AG04450 (cell line): ENCODE results near the gene RAPGEF1. TPM values are rescaled to one million over a fixed set of nuclear protein-coding genes. Genes with fewer than 3 reads are reported as not detected.

Source experiments
- CTCF ChIA-PET: fragments of 300-600, 350-600 bp; formaldehyde crosslinking; extraction: SDS; loops from one replicate; lab custom pipeline; 2022; ENCODE audit warnings: antibody characterized with exemption, inconsistent platforms; lab: Charles Lee
- POLR2A ChIA-PET: fragments of 350-600 bp; formaldehyde crosslinking; extraction: SDS; loops from one replicate; lab custom pipeline; 2021; ENCODE audit warnings: antibody characterized with exemption, inconsistent platforms; lab: Yijun Ruan, JAX
- DNase-seq: peaks from one replicate; pipeline ENCODE4 v3.0.0-alpha.2; 2011; ENCODE audit warnings: low read depth, low spot score
- H3K27ac ChIP-seq: one replicate; pipeline ENCODE4 v1.5.1; 2012; ENCODE audit warnings: low read depth, low read length, control low read depth
- H3K27me3 ChIP-seq: one replicate; pipeline ENCODE4 v1.6.0; 2012; ENCODE audit warnings: low read length; ENCODE audit not compliant: control insufficient read depth, insufficient read depth
- H3K4me3 ChIP-seq: 2 replicates; pipeline ENCODE4 v1.5.1; 2011; ENCODE audit warnings: mild to moderate bottlenecking, low read depth, low read length, control low read depth
- H3K9me3 ChIP-seq: 2 replicates; pipeline ENCODE4 v1.5.1; 2012; ENCODE audit warnings: low read length; ENCODE audit not compliant: control insufficient read depth, insufficient read depth
- CTCF ChIP-seq: IDR thresholded peaks from 2 replicates; pipeline ENCODE4 v1.5.1; 2011; ENCODE audit warnings: low read depth, low read length, control low read depth, inconsistent platforms
- polyA plus RNA-seq: library from polyadenylated mRNA; depleted of rRNA; stranded (reverse); fragments of >200 nt; gene quantifications from 2 replicates; pipeline ENCODE4 v1.2.3, GENCODE V29; 2011

Gene RAPGEF1
- polyA plus RNA-seq, 1 experiment = 27.6 TPM

- POLR2A ChIA-PET = no interaction called here
These were observed 173.7 kb downstream of the RAPGEF1 start for GRCh38 chr9:131566158-131566557.

GRCh38 chr9:131565369-131565768, 174.5 kb downstream of the RAPGEF1 start:
- Histone ChIP-seq H3K9me3 (peaks cover 10% of the 10 kb centered on the region), H3K4me3 (no peak overlapping the region), H3K27ac (no peak overlapping the region), H3K27me3 (no peaks in the 10 kb centered on the region)
- CTCF ChIA-PET = interaction anchor here (1.2 kb wide), 1 partner anchor 175 kb away, joined by 4 read pairs; no protein-coding TSS in a partner anchor
- TF ChIP-seq CTCF = no peak
- no peak for DNase-seq
- POLR2A ChIA-PET = no interaction called here

More at GRCh38 chr9:131566158-131566557, 173.7 kb downstream of the RAPGEF1 start:
- Histone ChIP-seq H3K9me3 (peaks cover 10% of the 10 kb centered on the region), H3K4me3 (no peak overlapping the region), H3K27me3 (no peaks in the 10 kb centered on the region), H3K27ac (no peak overlapping the region)
- TF ChIP-seq CTCF = no peak
- DNase-seq = no peak
- CTCF ChIA-PET = interaction anchor here (0.5 to 1.2 kb wide), 2 partner anchors 174 to 198 kb away, joined by 4 to 5 read pairs; no protein-coding TSS in a partner anchor

DNA sequence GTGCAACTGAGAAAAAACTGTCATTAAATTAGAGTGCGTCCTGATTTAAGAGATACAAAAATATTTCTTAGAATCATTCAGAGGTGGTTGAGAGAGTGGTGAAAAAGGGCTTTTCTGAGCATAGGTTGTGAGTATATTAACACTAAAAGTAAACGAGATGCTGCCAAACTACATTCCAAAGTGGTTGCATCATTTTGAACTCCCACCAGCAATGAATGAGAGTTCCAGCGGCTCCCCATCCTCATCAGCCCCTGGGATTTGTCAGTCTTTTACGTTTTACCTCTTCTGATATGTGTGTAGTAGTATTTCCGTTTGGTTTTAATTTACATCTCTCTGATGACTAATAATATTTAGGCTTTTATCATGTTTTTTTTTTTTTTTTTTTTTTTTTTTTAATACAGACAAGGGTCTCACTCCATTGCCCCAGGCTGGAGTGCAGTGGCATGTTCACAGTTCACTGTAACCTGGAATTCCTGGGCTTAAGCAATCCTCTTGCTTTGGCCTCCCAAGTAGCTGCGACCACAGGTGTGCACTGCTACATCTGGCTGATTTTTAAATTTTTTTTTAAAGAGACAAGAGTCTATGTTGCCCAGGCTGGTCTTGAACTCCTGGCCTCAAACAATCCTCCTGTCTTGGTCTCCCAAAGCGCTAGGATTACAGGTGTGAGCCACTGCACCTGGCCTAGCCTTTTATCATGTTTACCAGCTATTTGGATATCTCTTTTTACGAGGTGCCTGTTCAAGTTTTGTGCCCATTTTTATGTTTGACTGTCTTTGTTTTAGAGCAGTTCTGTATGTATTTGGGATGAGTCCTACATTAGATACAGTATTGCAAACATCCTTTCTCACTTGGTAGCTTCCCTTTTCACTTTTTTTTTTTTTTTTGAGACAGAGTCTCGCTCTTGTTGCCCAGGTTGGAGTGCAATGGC, 177.6 kb downstream of the RAPGEF1 start:
- ChIA-PET CTCF (no interaction called here), POLR2A (no interaction called here)
- peaks cover 16% of the 10 kb centered on the region for H3K9me3 ChIP-seq
- no peak overlapping the region for H3K4me3 ChIP-seq
- no peak for DNase-seq
- no peak for TF ChIP-seq CTCF
- no peak overlapping the region for H3K27ac ChIP-seq
- no peaks in the 10 kb centered on the region for H3K27me3 ChIP-seq

- ChIA-PET CTCF (interaction anchor here (1.2 kb wide), 1 partner anchor 32 kb away, joined by 3 read pairs; no protein-coding TSS in a partner anchor), POLR2A (no interaction called here)
- Histone ChIP-seq H3K27me3 (peaks cover 15% of the 10 kb centered on the region), H3K9me3 (peaks cover 19% of the 10 kb centered on the region), H3K4me3 (no peak overlapping the region), H3K27ac (no peak overlapping the region)
- no peak for DNase-seq
- no peak for TF ChIP-seq CTCF
These were observed 180.4 kb downstream of the RAPGEF1 start for GRCh38 chr9:131559421-131560000.
